GM19193 (cell line): ENCODE data around the gene TBCK.

Experiments
- POLR2A ChIP-seq: IDR thresholded peaks from 4 replicates; pipeline ENCODE4 v1.6.1; 2011; ENCODE audit not compliant: insufficient read depth, insufficient read length; ENCODE audit errors: extremely low read depth

The TBCK gene

DNA sequence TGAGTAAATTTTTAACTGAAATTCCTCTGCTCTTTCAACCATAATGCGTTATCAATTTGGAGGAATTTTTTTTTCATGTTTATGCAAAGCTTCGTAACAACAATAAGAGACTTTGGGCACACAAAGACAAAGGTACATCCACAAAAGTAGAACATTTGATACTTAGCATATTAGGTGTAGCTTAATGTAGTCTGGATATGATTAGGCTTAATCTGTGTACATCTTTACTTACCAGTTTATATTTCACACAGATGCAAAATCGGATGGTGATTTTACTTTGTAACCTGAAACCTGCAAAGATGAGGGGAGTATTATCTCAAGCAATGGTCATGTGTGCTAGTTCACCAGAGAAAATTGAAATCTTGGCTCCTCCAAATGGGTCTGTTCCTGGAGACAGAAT, 20.6 kb upstream of the TBCK start:
- TF ChIP-seq POLR2A: no peak

DNA sequence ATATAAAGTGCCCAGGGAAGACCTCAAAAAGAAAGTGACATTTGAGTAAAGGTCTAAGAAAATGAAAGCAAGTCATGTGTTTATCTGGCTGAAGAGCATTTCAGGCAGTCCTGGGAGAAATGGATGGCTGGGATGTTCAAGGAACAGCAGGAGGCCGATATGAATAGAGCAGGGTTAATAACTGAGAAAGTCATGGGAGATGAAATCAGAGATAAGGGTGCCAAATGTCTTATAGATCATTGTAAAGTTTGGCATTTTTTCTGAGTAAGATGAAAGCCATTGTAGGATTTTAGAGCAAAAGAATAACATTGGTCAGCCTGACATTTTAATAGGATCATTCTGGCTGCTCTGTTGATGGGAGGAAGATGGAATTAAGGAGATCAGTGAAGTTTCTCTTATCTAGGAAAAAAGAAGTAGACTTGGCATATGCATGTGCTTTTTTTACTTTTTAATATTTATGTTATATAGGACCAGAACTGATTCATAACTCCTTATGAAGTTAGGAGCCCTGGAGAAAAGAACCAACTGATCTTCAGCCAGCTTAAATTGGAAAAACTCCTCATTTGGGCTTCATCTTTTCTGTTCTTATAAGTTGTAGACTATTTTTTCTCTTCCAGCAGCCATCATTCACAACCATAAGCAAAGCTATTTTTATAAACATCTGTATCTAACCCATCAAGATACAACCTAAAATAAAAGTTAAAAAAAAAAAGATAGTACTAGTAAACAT, 18.9 kb upstream of the TBCK start:
- TF ChIP-seq POLR2A: no peak

DNA sequence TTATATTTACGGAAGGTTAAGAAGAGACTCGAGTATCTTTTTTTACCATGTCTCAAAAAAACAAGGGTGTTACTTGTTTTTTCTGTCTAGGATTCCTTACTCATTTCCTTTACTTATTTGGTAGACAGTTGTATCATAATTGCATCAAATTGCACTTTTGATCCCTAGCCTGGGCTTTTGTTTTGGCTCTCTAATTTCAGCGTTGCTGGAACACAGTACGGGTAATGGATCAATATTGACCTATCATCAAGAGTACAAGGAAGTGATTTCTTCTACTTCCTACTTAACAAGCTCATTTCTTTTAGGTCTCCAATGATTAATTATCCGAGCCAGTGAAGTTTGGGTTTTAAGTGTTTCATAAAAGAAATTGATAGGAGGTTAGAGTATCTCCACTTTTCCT, 17.2 kb upstream of the TBCK start:
- TF ChIP-seq POLR2A: no peak

DNA sequence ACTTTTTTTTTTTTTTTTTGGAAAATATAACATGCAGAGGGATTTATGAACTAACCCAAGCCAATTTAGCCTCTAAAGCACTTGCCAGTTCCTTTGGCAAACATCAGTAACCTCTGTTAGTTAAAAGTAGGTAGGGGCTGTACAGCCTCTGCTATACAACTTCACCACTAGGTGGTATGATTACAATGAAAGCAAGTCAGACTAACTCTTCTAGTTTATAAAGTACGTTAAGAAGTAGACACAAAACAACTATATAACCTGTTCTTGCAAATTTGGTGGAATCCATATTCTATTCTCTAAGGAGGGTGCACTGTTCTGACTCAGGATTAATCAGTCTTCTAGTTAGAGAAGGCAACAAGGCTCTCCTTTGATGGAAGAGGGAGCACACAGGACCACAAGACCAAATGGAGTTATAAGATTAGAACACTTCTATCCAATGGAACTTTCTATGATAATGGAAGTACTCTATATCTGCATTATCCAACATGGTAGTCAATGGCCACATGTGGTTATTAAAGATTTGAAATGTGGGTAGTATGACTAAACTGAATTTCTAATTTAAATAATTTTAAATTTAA, 13.1 kb upstream of the TBCK start:
- no peak for TF ChIP-seq POLR2A

DNA sequence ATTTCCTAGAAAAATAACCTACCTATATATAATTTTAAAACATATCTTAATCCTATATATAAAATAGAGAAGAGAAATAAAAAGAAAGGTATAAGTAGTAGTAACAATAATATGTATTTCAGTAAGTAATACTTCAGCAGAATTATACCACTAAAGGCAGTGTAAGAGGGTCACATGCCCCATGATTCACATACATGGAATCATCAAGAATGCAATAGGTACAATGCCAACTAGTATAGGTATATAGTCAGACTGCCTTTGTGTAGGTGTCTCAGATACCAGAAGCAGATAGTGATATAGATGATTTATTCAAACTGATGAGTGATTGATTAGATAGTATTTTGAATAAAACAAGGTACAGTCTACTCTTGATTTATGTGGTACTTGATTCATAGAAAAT, 9.8 kb upstream of the TBCK start:
- TF ChIP-seq POLR2A: no peak

DNA sequence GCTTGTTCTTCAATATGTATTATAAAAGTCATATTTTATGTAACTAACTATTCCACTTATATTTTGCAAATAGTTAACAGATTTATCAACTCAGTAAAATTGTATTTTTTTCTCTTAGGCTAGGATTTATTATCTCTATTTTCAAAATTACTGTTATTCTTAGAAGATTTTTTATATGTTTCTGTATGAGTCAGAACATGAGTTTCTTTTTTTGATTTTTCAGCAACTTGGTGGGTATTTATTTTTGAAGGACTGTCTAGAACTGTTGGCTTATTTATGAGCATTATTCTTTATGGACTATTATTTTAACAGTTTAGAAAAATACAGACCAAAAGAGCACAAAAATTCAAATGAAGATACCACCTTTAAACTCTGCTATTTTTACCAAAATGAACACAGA, 7.1 kb upstream of the TBCK start:
- TF ChIP-seq POLR2A: no peak

DNA sequence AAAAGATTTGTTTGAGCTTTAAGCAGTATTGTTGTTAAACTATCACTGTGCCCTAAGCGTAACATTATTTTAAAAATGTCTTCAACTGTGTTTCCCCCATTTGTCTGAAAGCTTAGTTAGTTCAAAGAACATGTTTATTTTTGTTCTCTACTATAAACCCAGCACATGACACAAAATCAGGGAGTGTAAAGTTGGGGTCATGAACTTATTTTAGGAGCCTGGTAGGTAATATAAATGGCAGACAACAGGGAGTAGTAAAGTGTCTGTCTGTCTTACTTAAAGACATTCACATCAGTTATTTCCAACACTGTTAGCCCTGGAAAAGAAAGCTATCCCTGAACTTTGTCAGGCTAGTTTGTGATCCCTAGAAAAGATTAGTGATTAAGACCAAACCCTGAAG, 4.2 kb upstream of the TBCK start:
- TF ChIP-seq POLR2A: no peak

DNA sequence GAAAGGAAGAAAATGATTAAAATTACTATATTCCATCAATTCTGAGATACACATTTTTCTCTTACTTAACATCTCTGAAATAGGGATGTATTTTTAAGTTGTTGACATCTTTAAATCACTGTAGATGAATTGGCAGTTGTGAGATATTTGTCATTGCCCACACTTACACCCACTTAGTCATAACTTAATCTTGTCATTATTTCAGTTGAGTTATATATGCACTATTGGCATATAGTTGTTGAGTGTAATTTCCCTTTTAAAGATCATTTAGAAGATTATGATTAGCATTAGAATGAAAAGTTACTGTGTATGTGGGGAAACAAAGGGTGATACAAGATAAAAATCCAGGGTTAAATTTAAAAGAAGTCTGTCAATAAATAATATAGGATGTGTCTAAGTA, 2.5 kb upstream of the TBCK start:
- no peak for TF ChIP-seq POLR2A

DNA sequence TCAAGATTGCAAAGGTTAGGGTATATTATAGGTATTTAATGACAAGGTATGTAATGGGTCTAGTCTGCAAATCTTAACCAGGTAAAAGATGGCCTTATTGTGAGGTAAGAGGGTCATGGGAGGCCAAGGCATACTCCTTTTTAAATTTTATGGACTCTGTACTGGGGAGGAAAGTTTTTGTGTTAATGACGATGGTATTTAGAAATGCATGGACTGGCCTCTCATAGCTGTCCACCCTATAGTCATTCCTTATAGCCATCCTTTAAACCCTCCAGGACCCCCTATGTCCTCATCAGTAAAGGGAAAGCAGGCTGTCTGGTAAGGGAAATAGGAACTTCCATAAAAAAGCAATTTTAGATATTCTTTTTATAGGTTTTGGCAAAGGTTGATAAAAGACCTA, 1.8 kb upstream of the TBCK start:
- TF ChIP-seq POLR2A: no peak

DNA sequence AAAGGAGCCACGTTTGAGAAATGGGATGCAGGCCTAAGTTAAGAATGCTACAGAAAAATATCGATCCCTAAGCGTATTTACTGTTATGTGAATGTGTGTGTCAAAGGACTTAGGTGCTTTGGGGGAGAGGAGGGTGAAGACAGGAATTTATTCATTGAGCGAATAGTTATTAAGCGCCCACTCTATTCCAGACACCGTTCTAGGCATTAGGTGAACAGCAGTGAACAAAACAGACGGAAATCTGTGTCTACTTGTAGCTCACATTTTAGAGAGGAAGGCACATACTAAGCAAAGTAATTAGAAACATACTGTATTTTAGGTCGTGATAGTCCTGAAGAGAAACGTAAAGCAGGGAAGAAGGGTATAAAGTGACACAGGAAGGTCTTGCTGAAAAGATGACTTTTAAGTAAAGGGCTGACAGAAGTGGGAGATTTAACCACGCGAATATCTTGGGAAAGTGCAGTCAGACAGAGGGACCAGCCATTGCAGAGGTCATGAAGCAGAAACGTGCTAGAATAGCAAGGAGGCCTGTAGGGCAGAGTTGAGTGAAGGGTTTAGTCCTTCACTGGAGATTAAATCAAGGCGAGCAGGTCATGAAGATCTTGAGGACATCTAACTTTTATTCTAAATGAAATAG, 882 bp upstream of the TBCK start:
- TF ChIP-seq POLR2A: no peak

DNA sequence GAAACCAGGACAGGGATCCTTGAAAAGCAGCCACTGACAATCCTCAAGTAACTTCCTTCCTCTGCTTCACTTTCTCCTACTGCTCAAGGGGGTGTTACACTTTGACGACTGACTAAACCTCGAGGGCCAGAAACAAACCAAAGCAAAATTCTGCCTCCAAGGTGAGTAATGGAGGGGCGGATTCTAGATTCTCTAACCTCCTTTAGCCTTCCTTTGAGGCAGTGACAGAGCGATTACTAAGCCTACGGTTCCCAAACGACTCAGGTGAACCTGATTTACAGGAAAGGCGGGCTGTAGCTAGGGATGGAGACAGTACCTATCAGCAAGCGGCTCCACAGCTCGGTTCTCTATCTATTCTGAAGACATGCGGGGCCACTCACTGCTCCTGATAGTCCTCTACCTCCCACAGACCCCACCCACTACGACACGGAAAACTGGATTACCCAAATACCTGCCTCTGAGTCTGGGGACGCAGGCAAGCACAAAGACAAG, 487 bp downstream of the TBCK start:
- TF ChIP-seq POLR2A: no peak

DNA sequence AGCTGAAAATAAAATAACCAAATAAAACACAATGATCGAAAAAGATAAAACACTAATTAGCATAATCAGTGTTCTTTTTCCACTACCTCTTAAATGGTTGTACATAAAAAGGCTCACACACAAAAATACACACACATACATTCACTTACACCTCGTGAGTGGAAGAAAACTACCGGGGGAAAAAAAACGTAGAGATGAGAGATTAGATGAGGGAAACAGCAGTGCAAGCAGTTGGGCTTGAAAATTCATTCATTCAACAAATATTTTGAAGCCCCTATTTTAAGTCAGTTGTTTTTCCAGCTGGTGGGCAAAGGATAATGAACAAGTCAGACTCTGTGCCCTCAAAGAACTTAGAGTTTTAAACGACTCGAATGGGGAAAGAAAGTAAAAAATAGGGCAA, 1.0 kb downstream of the TBCK start:
- TF ChIP-seq POLR2A: no peak

DNA sequence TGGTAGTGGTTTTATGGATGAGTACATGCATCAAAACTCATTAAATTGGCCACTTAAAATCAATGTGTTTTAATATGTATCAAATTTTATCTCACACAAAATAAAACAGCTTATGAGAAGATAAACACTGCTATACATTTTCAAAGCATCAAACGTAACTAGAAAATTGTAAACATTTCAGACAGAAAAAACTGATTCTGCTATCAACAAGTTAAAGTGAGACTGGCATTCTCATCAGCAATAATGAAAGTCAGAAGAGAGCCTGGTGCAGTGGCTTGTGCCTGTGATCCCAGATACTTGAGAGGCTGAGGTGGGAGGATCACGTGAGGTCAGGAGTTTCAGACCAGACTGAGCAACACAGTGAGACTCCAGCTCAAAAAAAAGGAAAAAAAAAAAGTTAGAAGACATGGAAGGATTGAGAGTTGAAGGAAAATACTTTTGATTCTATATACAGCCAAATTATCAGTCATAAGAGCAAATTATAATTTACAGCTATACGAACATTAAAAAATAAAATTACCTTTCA, 2.9 kb downstream of the TBCK start:
- TF ChIP-seq POLR2A: no peak

DNA sequence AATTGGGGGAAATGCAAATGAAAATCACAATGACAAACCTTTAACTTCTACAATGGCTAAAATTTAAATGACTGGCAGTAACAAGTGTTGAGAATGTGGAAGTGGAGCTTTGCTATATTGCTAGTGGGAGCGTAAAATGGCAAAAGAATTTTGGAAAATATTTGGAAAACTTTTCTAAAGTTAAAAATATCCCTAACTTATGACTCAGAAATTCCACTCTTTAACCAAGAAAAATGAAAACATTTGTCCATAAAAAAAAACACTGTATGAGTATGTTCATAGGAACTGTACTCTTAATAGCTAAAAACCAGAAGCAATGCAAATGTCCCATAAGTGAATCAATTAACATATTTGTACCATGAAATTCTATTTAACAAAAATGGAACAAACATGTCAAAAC, 3.6 kb downstream of the TBCK start:
- no peak for TF ChIP-seq POLR2A

DNA sequence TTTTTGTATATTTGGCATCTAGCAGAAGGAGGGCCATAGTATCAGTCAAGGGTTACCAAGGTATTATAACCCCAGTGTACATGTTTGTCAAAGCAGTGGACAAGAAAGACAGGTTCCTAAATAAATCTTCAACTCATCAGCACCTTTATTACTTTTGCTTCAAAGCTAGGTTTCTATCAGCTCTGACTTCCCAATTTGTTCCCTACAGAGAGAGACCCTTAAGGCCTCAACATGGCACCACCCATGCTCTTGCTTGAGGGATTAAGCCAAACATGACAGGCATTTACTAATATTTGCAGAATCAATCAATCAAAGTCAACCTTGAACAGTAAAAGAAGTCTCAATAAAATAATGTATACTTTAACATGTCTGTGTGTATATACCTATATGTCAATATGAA, 9.4 kb downstream of the TBCK start:
- TF ChIP-seq POLR2A: no peak
